Right forelimb (tissue), 1 donor: Measurements from ENCODE around the gene PRR20G.
"Not testable (repeated sequence)": the region's sequence is repeated elsewhere in the genome, so short reads cannot be mapped to it uniquely, and the experiment has no call there.

Source experiments
- DNase-seq: peaks from one replicate; pipeline ENCODE4 v3.0.0-alpha.2; 2018

Gene PRR20G

GRCh38 chr3:127287840-127288239 lies at the start of gene PRR20G:
TSS of gene PRR20G (minus strand) at chr3:127288046. CDS start at chr3:127287365, 681 bp downstream.
- DNase-seq = no peak

- no peak for DNase-seq
These were observed 49.2 kb upstream of the PRR20G start for GRCh38 chr3:127337001-127337400.

GRCh38 chr3:127336101-127336500 lies 48.3 kb upstream of the PRR20G start:
- DNase-seq = no peak

- DNase-seq = no peak
These were observed 42.5 kb upstream of the PRR20G start for GRCh38 chr3:127330385-127330784.

GRCh38 chr3:127329631-127330285 lies 41.9 kb upstream of the PRR20G start:
- DNase-seq = no peak

GRCh38 chr3:127328421-127328820 lies 40.6 kb upstream of the PRR20G start:
- no peak for DNase-seq

GRCh38 chr3:127326341-127326740 lies 38.5 kb upstream of the PRR20G start:
- DNase-seq = no peak

GRCh38 chr3:127325629-127325961 lies 37.7 kb upstream of the PRR20G start:
- DNase-seq = no peak

GRCh38 chr3:127324913-127325628 lies 37.2 kb upstream of the PRR20G start:
- no peak for DNase-seq

GRCh38 chr3:127324076-127324475 lies 36.2 kb upstream of the PRR20G start:
- DNase-seq = no peak

GRCh38 chr3:127323581-127323980 lies 35.7 kb upstream of the PRR20G start:
- no peak for DNase-seq

GRCh38 chr3:127321371-127321770 lies 33.5 kb upstream of the PRR20G start:
- no peak for DNase-seq

- DNase-seq = no peak
These were observed 32.8 kb upstream of the PRR20G start for GRCh38 chr3:127320529-127321121.

- DNase-seq = no peak
These were observed 28.8 kb upstream of the PRR20G start for GRCh38 chr3:127316685-127317084.

GRCh38 chr3:127312818-127313217 lies 25.0 kb upstream of the PRR20G start:
- DNase-seq = no peak

GRCh38 chr3:127308821-127309220 lies 21.0 kb upstream of the PRR20G start:
- DNase-seq = not testable (repeated sequence)

- DNase-seq = no peak
These were observed 20.1 kb upstream of the PRR20G start for GRCh38 chr3:127307916-127308315.

GRCh38 chr3:127307112-127307835 lies 19.4 kb upstream of the PRR20G start:
- no peak for DNase-seq

- DNase-seq = no peak
These were observed 18.7 kb upstream of the PRR20G start for GRCh38 chr3:127306361-127307111.

- no peak for DNase-seq
These were observed 17.7 kb upstream of the PRR20G start for GRCh38 chr3:127305499-127306060.

GRCh38 chr3:127304121-127304744 lies 16.4 kb upstream of the PRR20G start:
- DNase-seq = no peak

GRCh38 chr3:127299276-127299675 lies 11.4 kb upstream of the PRR20G start:
- no peak for DNase-seq
